OCI-LY7 (cell line): Measurements from ENCODE around the gene ANKUB1. TPM values are rescaled to one million over a fixed set of nuclear protein-coding genes. Genes with fewer than 3 reads are reported as not detected.
A peak's percentile ranks its signal among the peaks of the same experiment; 100 is the strongest.
"Not testable (repeated sequence)": the region's sequence is repeated elsewhere in the genome, so short reads cannot be mapped to it uniquely, and the experiment has no call there.

Experiments used
- Bru-seq: library from RNA; stranded (reverse); fragments of 400-500 nt; gene quantifications from one replicate; lab custom pipeline; 2021; lab: Mats Ljungman, UMichigan
- BruChase-seq, 2 experiments: library from RNA; stranded (reverse); fragments of 400-500 nt; gene quantifications; one replicate each; lab custom pipeline; 2021; lab: Mats Ljungman, UMichigan
- BruUV-seq: library from RNA; stranded (reverse); fragments of 400-500 nt; replicated peaks from 2 replicates; lab custom pipeline; 2021; lab: Mats Ljungman, UMichigan
- CTCF ChIA-PET: fragments of 300-600 bp; sonication (Branson Sonifier 250); formaldehyde crosslinking; loops from one replicate; lab custom pipeline; 2022; ENCODE audit warnings: antibody characterized with exemption; ENCODE audit not compliant: unreplicated experiment; lab: Charles Lee
- POLR2A ChIA-PET: fragments of 300-600 bp; sonication (Branson Sonifier 250); formaldehyde crosslinking; loops from one replicate; lab custom pipeline; 2022; ENCODE audit warnings: antibody characterized with exemption; lab: Charles Lee
- DNase-seq: peaks from one replicate; pipeline ENCODE4 v3.0.0-alpha.2; 2015; ENCODE audit warnings: low spot score
- H2AFZ ChIP-seq: fragments of 200-600 bp; sonication (generic), shearing (Covaris generic); 2 replicates; pipeline ENCODE4 v1.6.1; 2014; ENCODE audit warnings: mild to moderate bottlenecking, antibody characterized with exemption, low read length, moderate library complexity
- H3K27ac ChIP-seq: fragments of 200-600 bp; sonication (generic); 2 replicates; pipeline ENCODE4 v1.5.1; 2014; ENCODE audit warnings: mixed run types, low read depth, mild to moderate bottlenecking, moderate library complexity, low read length, inconsistent platforms; ENCODE audit not compliant: poor library complexity, severe bottlenecking
- H3K36me3 ChIP-seq: fragments of 200-600 bp; sonication (generic); 2 replicates; pipeline ENCODE4 v1.6.1; 2014; ENCODE audit warnings: mild to moderate bottlenecking, antibody characterized with exemption, low read length, moderate library complexity, mixed read lengths; ENCODE audit not compliant: insufficient read depth
- H3K4me1 ChIP-seq: fragments of 200-600 bp; sonication (generic); 2 replicates; pipeline ENCODE4 v1.5.1; 2014; ENCODE audit warnings: mild to moderate bottlenecking, low read length; ENCODE audit not compliant: insufficient read depth, poor library complexity, severe bottlenecking
- H3K4me2 ChIP-seq: fragments of 200-600 bp; sonication (generic); 2 replicates; pipeline ENCODE4 v1.6.1; 2014; ENCODE audit warnings: mild to moderate bottlenecking, low read length
- H3K4me3 ChIP-seq: fragments of 200-600 bp; sonication (generic); 2 replicates; pipeline ENCODE4 v1.5.1; 2014; ENCODE audit warnings: mild to moderate bottlenecking, low read depth, low read length; ENCODE audit not compliant: poor library complexity, severe bottlenecking
- H3K79me2 ChIP-seq: fragments of 200-600 bp; sonication (generic); 2 replicates; pipeline ENCODE4 v1.6.1; 2016; ENCODE audit warnings: low read depth, mild to moderate bottlenecking, low read length, moderate library complexity, mixed read lengths; ENCODE audit not compliant: insufficient read depth
- H3K9me2 ChIP-seq: fragments of 200-600 bp; sonication (generic); 2 replicates; pipeline ENCODE4 v1.6.1; 2016; ENCODE audit warnings: mild to moderate bottlenecking, low read length, mixed read lengths; ENCODE audit not compliant: insufficient read depth
- H3K9me3 ChIP-seq: fragments of 200-600 bp; sonication (generic); 2 replicates; pipeline ENCODE4 v1.6.1; 2014; ENCODE audit warnings: mild to moderate bottlenecking, mixed run types, low read length, mixed read lengths
- H4K20me1 ChIP-seq: fragments of 200-600 bp; sonication (generic); 2 replicates; pipeline ENCODE4 v1.6.1; 2014; ENCODE audit warnings: mild to moderate bottlenecking, antibody characterized with exemption, low read length, moderate library complexity, mixed read lengths; ENCODE audit not compliant: insufficient read depth
- CTCF ChIP-seq: fragments of 200-600 bp; sonication (generic); conservative IDR thresholded peaks from 2 replicates; pipeline ENCODE4 v1.5.1; 2014; ENCODE audit warnings: mild to moderate bottlenecking, antibody characterized with exemption, low read length, moderate library complexity, mixed read lengths
- EZH2phosphoT487 ChIP-seq: fragments of 200-600 bp; sonication (generic); IDR thresholded peaks from 2 replicates; pipeline ENCODE4 v1.6.1; 2018; ENCODE audit warnings: low read depth, borderline replicate concordance, mild to moderate bottlenecking, mixed run types, antibody characterized with exemption, low read length, moderate library complexity, mixed read lengths
- intact Hi-C: fragments of 100-400 bp; cut with micrococcal nuclease; formaldehyde crosslinking; loops from one replicate; pipeline ENCODE4 v1.10.0; 2022; ENCODE audit not compliant: unreplicated experiment
- long read RNA-seq: library from polyadenylated mRNA; stranded (forward); transcript quantifications from one replicate; pipeline ENCODE4 v2.0.0, GENCODE V29; 2022
- total RNA-seq, 2 experiments: library from RNA; depleted of rRNA in 1 of 2; stranded (reverse); fragments of >200 nt in 1 of 2; shearing (Covaris generic) in 1 of 2; gene quantifications; 2 replicates each; pipeline ENCODE4 v1.2.3, GENCODE V29; 2014 to 2022

The ANKUB1 gene
- total RNA-seq (2014; rRNA removed; shearing (Covaris generic)) (not detected in 2 replicates), total RNA-seq (2022) (not detected in 2 replicates), Bru-seq, nascent RNA (percentile 9 among the genes with signal in this experiment), BruChase-seq, experiment 1, labeled RNA remaining after a 6-hour chase (percentile 5 among the genes with signal in this experiment), BruChase-seq, experiment 2, labeled RNA remaining after a 2-hour chase (not detected)
- long read RNA-seq, partial matches to known transcripts: 0 of 23 reads
- long read RNA-seq, other reads (novel, unspliced or antisense): 23 of 23 reads

- Histone ChIP-seq H3K4me3 (no peak within 1 kb of the TSS), H3K9me3 (no peaks in the 10 kb centered on the region), H3K79me2 (no peaks in the 10 kb centered on the region), H3K27ac (no peak within 1 kb of the TSS), H4K20me1 (no peaks in the 10 kb centered on the region), H3K36me3 (no peaks in the 10 kb centered on the region), H3K4me2 (no peak within 1 kb of the TSS), H3K4me1 (no peaks in the 10 kb centered on the region), H2AFZ (no peak within 1 kb of the TSS), H3K9me2 (no peaks in the 10 kb centered on the region)
- TF ChIP-seq CTCF: no peak
- TF ChIP-seq EZH2phosphoT487: no peak
- ChIA-PET CTCF (no interaction called here), POLR2A (interaction anchor here (0.8 kb wide), 1 partner anchor 9 kb away, joined by 3 read pairs; no protein-coding TSS in a partner anchor)
- BruUV-seq: no TSS peak
- intact Hi-C loops: no loop called here
- no peak for DNase-seq
Observed at GRCh38 chr3:149792452-149793270, at the start of gene ANKUB1. Gene ANKUB1 (minus strand): TSS chr3:149792554. CDS start chr3:149792366, 188 bp downstream.

- peaks cover 35% of the 10 kb centered on the region; the same call in 1 of the 2 replicates for H3K79me2 ChIP-seq
- ChIA-PET POLR2A (interaction anchor here (2.3 kb wide), 1 partner anchor 21 kb away, joined by 6 read pairs; no protein-coding TSS in a partner anchor), CTCF (no interaction called here)
- H3K27ac ChIP-seq: no peak overlapping the region
- no peaks in the 10 kb centered on the region for H3K9me2 ChIP-seq
- TF ChIP-seq CTCF (no peak), EZH2phosphoT487 (no peak)
- no peak overlapping the region for H3K4me3 ChIP-seq
- H3K4me1 ChIP-seq: no peaks in the 10 kb centered on the region
- peaks cover 11% of the 10 kb centered on the region; the same call in 1 of the 2 replicates for H3K36me3 ChIP-seq
- peaks cover 32% of the 10 kb centered on the region for H3K9me3 ChIP-seq
- intact Hi-C loops: no loop called here
- no peaks in the 10 kb centered on the region for H4K20me1 ChIP-seq
- no TSS peak for BruUV-seq
- DNase-seq: no peak
- no peak overlapping the region for H2AFZ ChIP-seq
- no peak overlapping the region for H3K4me2 ChIP-seq
Observed at GRCh38 chr3:149839896-149840295, 47.5 kb upstream of the ANKUB1 start.

GRCh38 chr3:149839469-149839868 is 47.1 kb upstream of the ANKUB1 start:
- BruUV-seq, H3K4me1 ChIP-seq, H2AFZ ChIP-seq, H4K20me1 ChIP-seq, H3K9me2 ChIP-seq, H3K4me2 ChIP-seq, H3K27ac ChIP-seq, DNase-seq, intact Hi-C loops, CTCF ChIA-PET, H3K4me3 ChIP-seq: not testable (repeated sequence)
- POLR2A ChIA-PET: interaction anchor here (2.3 kb wide), 1 partner anchor 20 kb away, joined by 6 read pairs; no protein-coding TSS in a partner anchor
- Histone ChIP-seq H3K79me2 (peaks cover 39% of the 10 kb centered on the region; the same call in 1 of the 2 replicates), H3K36me3 (peaks cover 11% of the 10 kb centered on the region; the same call in 1 of the 2 replicates), H3K9me3 (peaks cover 36% of the 10 kb centered on the region)

GRCh38 chr3:149838491-149838890 is 46.1 kb upstream of the ANKUB1 start:
- POLR2A ChIA-PET, H3K4me2 ChIP-seq, BruUV-seq, H3K27ac ChIP-seq, intact Hi-C loops, CTCF ChIA-PET, H4K20me1 ChIP-seq, H3K9me2 ChIP-seq, H3K4me3 ChIP-seq, H3K4me1 ChIP-seq, DNase-seq, H2AFZ ChIP-seq: not testable (repeated sequence)
- Histone ChIP-seq H3K36me3 (peaks cover 11% of the 10 kb centered on the region; the same call in 1 of the 2 replicates), H3K9me3 (peaks cover 45% of the 10 kb centered on the region), H3K79me2 (peaks cover 40% of the 10 kb centered on the region; the same call in 1 of the 2 replicates)
